HepG2 (cell line): Measurements from ENCODE around the gene FAM221A. TPM values are rescaled to one million over a fixed set of nuclear protein-coding genes. Genes with fewer than 3 reads are reported as not detected.

Experiments
- ATAC-seq: fragments of 200-7000 bp; cut with Tn5 transposase; 3 replicates; pipeline ENCODE4 v1.9.1; 2020; ENCODE audit warnings: mild to moderate bottlenecking, moderate library complexity
- BruUV-seq: library from RNA; stranded (reverse); fragments of 400-500 nt; replicated peaks from 2 replicates; lab custom pipeline; 2021; lab: Mats Ljungman, UMichigan
- CTCF ChIA-PET: fragments of 300-600 bp; formaldehyde crosslinking; extraction: SDS; loops from one replicate; lab custom pipeline; 2021; ENCODE audit warnings: low total read pairs, inconsistent platforms, low intra/inter-chr PET ratio; lab: Yijun Ruan, JAX
- POLR2A ChIA-PET: fragments of 350-600 bp; sonication (Branson Sonifier 250); formaldehyde crosslinking; loops from one replicate; lab custom pipeline; 2020; ENCODE audit warnings: antibody characterized with exemption, inconsistent platforms; lab: Yijun Ruan, JAX
- DNase-seq: peaks from one replicate; pipeline ENCODE4 v3.0.0-alpha.2; 2015; ENCODE audit warnings: low spot score
- FAIRE-seq: peaks from 3 replicates; lab custom pipeline; 2011; peaks lifted over from hg19 to GRCh38; lab: Jason Lieb, UNC
- H2AFZ ChIP-seq: one replicate; pipeline ENCODE4 v1.6.1; 2011; ENCODE audit warnings: low read length, inconsistent platforms
- H3K27ac ChIP-seq: fragments of 300-600 bp; 3 replicates; pipeline ENCODE4 v1.8.0; 2011; ENCODE audit warnings: mixed run types, mild to moderate bottlenecking, mixed read lengths, low read length, inconsistent platforms; ENCODE audit not compliant: insufficient read depth; ENCODE audit errors: extremely low read length
- H3K27me3 ChIP-seq, 2 experiments: fragments of 200-600 bp in 1 of 2; 2 replicates in 1 of 2; 3 replicates in 1 of 2; pipeline versions ENCODE4 v1.6.0 to v1.8.0; 2011; ENCODE audit warnings: low read length in 2 of 2, mild to moderate bottlenecking in 2 of 2, moderate library complexity in 2 of 2, inconsistent platforms in 1 of 2; ENCODE audit not compliant: insufficient read depth in 2 of 2, control insufficient read depth in 1 of 2
- H3K36me3 ChIP-seq, 2 experiments: fragments of 200-600 bp in 1 of 2; replicated peaks in 1 of 2; 2 replicates in 1 of 2; 3 replicates in 1 of 2; pipeline versions ENCODE4 v1.5.1 to v1.8.0; 2011; ENCODE audit warnings: low read length in 2 of 2, inconsistent platforms in 1 of 2; ENCODE audit not compliant: insufficient read depth in 2 of 2, control insufficient read depth in 1 of 2
- H3K4me1 ChIP-seq: 2 replicates; pipeline ENCODE4 v1.5.1; 2012; ENCODE audit warnings: low read length, inconsistent platforms; ENCODE audit not compliant: insufficient read depth
- H3K4me2 ChIP-seq: 2 replicates; pipeline ENCODE4 v1.6.0; 2011; ENCODE audit warnings: low read depth, low read length, inconsistent platforms
- H3K4me3 ChIP-seq, 3 experiments: fragments of 200-600 bp in 1 of 3; sonication (generic), shearing (Covaris generic) in 1 of 3; replicated peaks in 1 of 3; 2 replicates each; pipeline ENCODE4 v1.5.1; 2011 to 2016; ENCODE audit warnings: low read length in 3 of 3, inconsistent platforms in 2 of 3, low read depth in 2 of 3, mild to moderate bottlenecking in 2 of 3, control low read depth in 1 of 3, mixed read lengths in 1 of 3; ENCODE audit not compliant: insufficient read depth in 1 of 3
- H3K79me2 ChIP-seq: one replicate; pipeline ENCODE4 v1.6.1; 2011; ENCODE audit warnings: low read length, inconsistent platforms; ENCODE audit not compliant: insufficient read depth
- H3K9ac ChIP-seq: 2 replicates; pipeline ENCODE4 v1.6.0; 2011; ENCODE audit warnings: mild to moderate bottlenecking, low read depth, low read length, inconsistent platforms; ENCODE audit not compliant: insufficient read depth
- H3K9me3 ChIP-seq: 2 replicates; pipeline ENCODE4 v1.5.1; 2012; ENCODE audit warnings: mild to moderate bottlenecking, low read length
- H4K20me1 ChIP-seq: 2 replicates; pipeline ENCODE4 v1.6.0; 2011; ENCODE audit warnings: inconsistent platforms, mild to moderate bottlenecking, low read length, moderate library complexity; ENCODE audit not compliant: insufficient read depth
- CEBPB ChIP-seq: IDR thresholded peaks from 2 replicates; pipeline ENCODE4 v1.6.1; 2011; ENCODE audit warnings: low read depth, low read length, improper control_type of control experiment, borderline replicate concordance
- HNRNPK ChIP-seq: fragments of 200-400 bp; formaldehyde crosslinking; IDR thresholded peaks from 2 replicates; pipeline ENCODE4 v1.6.1; 2018; ENCODE audit warnings: low read length, low read depth, moderate library complexity, mild to moderate bottlenecking; ENCODE audit not compliant: poor library complexity, severe bottlenecking
- TOE1 ChIP-seq: sonication (generic); formaldehyde crosslinking; IDR thresholded peaks from 2 replicates; pipeline ENCODE4 v1.4.0; 2020; ENCODE audit warnings: mild to moderate bottlenecking, missing genetic modification reagents
- WGBS: methylation state at CpG from one replicate; pipeline ENCODE4 v1.1.6; 2017; ENCODE audit warnings: low lambda C conversion rate; 5-methylcytosine and 5-hydroxymethylcytosine counted together
- in situ Hi-C: cut with HindIII; loops from 2 replicates; pipeline ENCODE4 v1.10.0; 2017; ENCODE audit warnings: low pct_unique_long_range_greater_than_20kb; ENCODE audit not compliant: extremely low pct_ligation_motif_present
- intact Hi-C: fragments of 100-400 bp; cut with micrococcal nuclease; formaldehyde crosslinking; loops from one replicate; pipeline ENCODE4 v1.10.0; 2022; ENCODE audit not compliant: unreplicated experiment
- polyA plus RNA-seq, 8 experiments: library from polyadenylated mRNA; depleted of rRNA in 3 of 8; stranded (reverse) in 7 of 8; unstranded in 1 of 8; fragments of >200 nt; fragmentation: Illumina TruSeq in 4 of 8; extraction: Trizol in 4 of 8; gene quantifications; 2 replicates each; pipeline versions ENCODE4 v1.2.1 to v1.2.3, GENCODE V29; 2011 to 2016; ENCODE audit warnings: low read depth in 4 of 8, missing spikeins in 1 of 8, mixed read lengths in 1 of 8; ENCODE audit not compliant: insufficient read depth in 1 of 8
- small RNA-seq, 3 experiments: library from RNA; depleted of rRNA; stranded (forward); fragments of <200 nt; gene quantifications; one replicate each; pipeline ENCODE3, GENCODE V24; 2012; ENCODE audit warnings: low read depth in 2 of 3, low replicate concordance in 1 of 3; ENCODE audit not compliant: insufficient read length in 3 of 3, insufficient read depth in 2 of 3
- total RNA-seq, 5 experiments: library from RNA; depleted of rRNA; stranded (reverse); fragments of >200 nt; fragmentation: Illumina TruSeq; extraction: Trizol; gene quantifications; 2 replicates each; pipeline ENCODE4 v1.2.3, GENCODE V29; 2016; ENCODE audit warnings: low read depth in 1 of 5
- TF ChIP-seq, protein P1 (sequence below): sonication (generic); formaldehyde crosslinking; IDR thresholded peaks from 2 replicates; pipeline ENCODE4 v1.4.0; 2020; ENCODE audit warnings: missing genetic modification reagents

The FAM221A gene
- total and polyA plus RNA-seq, 2 of the 13 experiments (the other 11 are each of a cell fraction or from before 2014, with no cell fraction given): 0.08 TPM; not detected in 1

DNA sequence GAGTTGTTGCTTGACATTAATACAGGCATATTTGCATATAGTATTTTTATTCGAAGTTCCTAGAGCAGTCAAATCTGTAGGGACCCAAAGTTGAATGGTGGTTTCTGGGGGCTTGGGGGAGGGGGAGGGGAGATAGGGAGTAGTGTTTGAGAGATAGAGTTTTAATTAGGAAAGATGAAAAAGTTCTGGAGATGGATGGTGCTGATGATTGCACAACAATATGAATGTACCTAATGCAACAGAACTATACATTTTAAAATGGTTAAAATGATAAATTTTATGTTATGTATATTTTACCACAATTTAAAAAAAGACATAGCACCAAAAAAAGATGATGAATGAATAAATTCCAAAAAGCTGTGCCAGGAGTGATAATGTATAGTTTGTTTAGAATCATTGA lies 71.9 kb downstream of the FAM221A start:
- H2AFZ ChIP-seq: no peak overlapping the region
- TF ChIP-seq CEBPB (0 out of 2 replicates have a peak, but pooled peaks have one; percentile 23), HNRNPK (peak; percentile 52), TOE1 (no peak)
- TF ChIP-seq, protein P1, sequence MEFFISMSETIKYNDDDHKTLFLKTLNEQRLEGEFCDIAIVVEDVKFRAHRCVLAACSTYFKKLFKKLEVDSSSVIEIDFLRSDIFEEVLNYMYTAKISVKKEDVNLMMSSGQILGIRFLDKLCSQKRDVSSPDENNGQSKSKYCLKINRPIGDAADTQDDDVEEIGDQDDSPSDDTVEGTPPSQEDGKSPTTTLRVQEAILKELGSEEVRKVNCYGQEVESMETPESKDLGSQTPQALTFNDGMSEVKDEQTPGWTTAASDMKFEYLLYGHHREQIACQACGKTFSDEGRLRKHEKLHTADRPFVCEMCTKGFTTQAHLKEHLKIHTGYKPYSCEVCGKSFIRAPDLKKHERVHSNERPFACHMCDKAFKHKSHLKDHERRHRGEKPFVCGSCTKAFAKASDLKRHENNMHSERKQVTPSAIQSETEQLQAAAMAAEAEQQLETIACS (CRISPR knock-in tag): no peak
- H3K79me2 ChIP-seq: no peaks in the 10 kb centered on the region
- CTCF ChIA-PET: no interaction called here
- FAIRE-seq (no peak), DNase-seq (no peak), ATAC-seq (no peak)
- 3% methylated on average over 1 of the region's 1 CpG for WGBS
- H3K9me3 ChIP-seq: no peaks in the 10 kb centered on the region
- no TSS peak for BruUV-seq
- H3K36me3 ChIP-seq: no peaks in the 10 kb centered on the region
- H4K20me1 ChIP-seq: no peaks in the 10 kb centered on the region
- H3K4me2 ChIP-seq: no peak overlapping the region
- intact Hi-C loops (no loop called here), in situ Hi-C loops (no loop called here)
- no peak overlapping the region for H3K4me3 ChIP-seq
- POLR2A ChIA-PET: no interaction called here
- H3K27me3 ChIP-seq: no peaks in the 10 kb centered on the region
- H3K9ac ChIP-seq: no peak overlapping the region
- no peak overlapping the region for H3K27ac ChIP-seq
- H3K4me1 ChIP-seq: no peaks in the 10 kb centered on the region

Small RNAs within 50 kb of the gene (small RNA-seq; reads per million reads assigned to genes)
- gene AC006026.2: 0 reads per million in 3 experiments

Other genes starting within 250 kb of the FAM221A start
- gene IGF2BP3, start 209.7 kb upstream of the FAM221A start, total RNA-seq (2016; rRNA removed; fragmentation: Illumina TruSeq; extraction: Trizol): 37.7 and 51.2 TPM in 2 replicates
- gene IGF2BP3, start 209.7 kb upstream of the FAM221A start, polyA plus RNA-seq (2011; rRNA removed): 33.5 and 39.5 TPM in 2 replicates
- 39.1 and 52.7 TPM in 2 replicates for gene TRA2A, start 148.2 kb upstream of the FAM221A start, total RNA-seq (2016; rRNA removed; fragmentation: Illumina TruSeq; extraction: Trizol)
- gene TRA2A, start 148.2 kb upstream of the FAM221A start, polyA plus RNA-seq (2011; rRNA removed): 38.5 and 41.6 TPM in 2 replicates
- gene CCDC126, start 82.8 kb upstream of the FAM221A start, total RNA-seq (2016; rRNA removed; fragmentation: Illumina TruSeq; extraction: Trizol): 8.7 and 9.3 TPM in 2 replicates
- gene CCDC126, start 82.8 kb upstream of the FAM221A start, polyA plus RNA-seq (2011; rRNA removed): 3.5 and 3.9 TPM in 2 replicates
- gene STK31, start 30.0 kb downstream of the FAM221A start, total RNA-seq (2016; rRNA removed; fragmentation: Illumina TruSeq; extraction: Trizol): not detected in 2 replicates
- gene STK31, start 30.0 kb downstream of the FAM221A start, polyA plus RNA-seq (2011; rRNA removed): not detected in 2 replicates